NCI-H2081 (cell line): ENCODE measurements around the gene NR5A2.

Source experiments
- DNase-seq, 2 experiments: peaks; one replicate each; lab custom pipeline; 2025; lab: John Stamatoyannopoulos, UW

The NR5A2 gene

DNA sequence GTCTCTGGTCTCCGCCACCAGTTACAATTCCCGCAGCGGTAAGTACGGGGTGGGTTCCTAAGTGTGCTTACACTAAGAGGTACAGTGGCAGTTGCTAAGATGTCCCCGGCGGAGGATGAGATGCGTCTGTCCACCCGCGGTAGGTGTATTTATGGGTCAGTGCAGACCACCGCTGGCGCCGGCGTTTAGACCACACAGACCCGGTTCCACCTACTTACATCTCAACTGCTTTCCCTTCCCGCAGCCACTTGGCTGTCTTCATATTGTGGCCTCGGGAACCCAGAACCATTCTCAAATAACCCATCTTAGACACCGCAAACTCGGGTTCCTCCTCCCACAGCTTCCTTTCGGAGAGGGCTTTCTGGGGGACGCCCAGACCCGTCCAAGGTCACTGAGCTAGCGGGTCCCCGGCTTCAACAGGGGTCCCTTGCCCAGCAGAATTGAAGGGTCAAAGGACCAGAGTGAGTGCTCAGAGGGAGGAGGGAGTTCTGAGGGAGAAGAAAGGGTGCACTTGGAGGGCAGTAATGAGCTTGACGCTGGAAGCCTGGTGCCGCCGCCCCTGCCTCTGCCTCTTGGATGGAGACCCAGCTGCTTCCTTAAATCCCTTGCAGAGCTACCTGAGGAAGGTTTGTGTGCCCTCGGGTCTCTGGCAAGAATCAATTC, 8.6 kb downstream of the NR5A2 start:
- DNase-seq: no peak

DNA sequence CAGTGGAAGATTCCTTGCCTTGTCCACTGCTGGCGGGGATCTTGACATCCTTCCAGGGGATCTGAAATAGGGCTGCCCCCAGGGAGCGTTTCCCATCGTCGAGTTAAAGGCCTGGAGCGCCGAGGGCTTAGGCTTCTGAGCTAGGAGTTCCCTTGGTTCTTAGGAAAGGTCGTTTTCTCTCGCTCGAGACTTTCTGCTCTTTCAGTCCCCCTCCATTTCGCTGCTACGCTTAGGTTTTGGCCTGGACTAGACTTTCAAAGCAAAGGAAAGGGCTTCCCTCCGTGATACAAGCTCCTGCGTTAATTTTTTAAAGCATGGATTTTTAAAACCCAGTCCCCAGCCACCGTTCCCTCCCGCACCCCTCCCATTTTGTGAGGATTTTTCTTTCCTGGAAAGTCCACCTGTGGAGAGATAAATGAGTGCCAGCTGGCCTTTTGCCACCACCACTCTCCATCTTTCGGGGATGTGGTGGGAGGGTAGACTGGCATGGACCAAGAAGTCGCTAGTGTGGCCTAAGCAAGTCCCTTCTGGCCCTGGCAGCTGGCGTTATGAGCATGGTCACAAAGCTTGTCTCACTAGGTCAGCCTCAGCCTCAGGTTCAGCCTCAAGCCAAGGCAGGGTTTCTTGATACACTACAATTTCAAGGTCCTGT, 9.2 kb downstream of the NR5A2 start:
- no peak for DNase-seq

DNA sequence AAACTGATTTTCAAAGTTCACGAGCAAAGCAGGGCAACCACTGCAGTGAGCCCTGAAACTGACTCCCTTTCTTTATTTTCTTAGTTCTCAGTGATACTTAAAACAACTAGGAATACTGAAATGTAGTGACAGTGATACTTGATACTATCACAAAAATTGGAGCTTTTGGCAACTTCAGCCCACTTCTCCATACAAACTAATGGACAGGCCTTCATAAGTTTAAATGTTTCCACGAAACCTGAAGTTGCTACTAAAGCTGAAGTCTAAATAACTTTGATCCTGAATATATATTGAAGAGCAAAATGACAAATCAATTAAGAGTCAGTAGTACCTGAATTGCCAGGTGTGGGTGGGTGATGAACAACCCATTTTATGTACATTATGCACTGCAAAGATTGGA, 10.0 kb downstream of the NR5A2 start:
- DNase-seq: no peak

DNA sequence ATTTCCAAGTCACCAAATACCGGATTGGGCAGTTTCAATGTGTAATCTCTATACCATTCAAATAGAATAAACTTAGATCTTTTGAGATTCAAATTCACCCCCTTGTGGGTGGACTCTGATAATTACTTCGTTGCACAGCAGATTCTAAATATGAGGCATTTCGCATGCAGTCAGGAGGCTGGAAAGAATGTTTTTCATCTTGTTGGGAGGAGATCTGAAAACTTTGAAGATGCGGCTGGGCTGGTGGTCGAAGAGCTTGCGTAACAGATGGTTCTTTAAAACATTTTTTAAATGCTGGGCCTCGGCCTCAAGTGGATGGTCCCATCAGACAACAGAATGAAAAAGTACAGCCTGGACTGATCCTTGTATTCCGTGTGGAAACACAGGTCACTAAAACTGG, 10.4 kb downstream of the NR5A2 start:
- DNase-seq: no peak

DNA sequence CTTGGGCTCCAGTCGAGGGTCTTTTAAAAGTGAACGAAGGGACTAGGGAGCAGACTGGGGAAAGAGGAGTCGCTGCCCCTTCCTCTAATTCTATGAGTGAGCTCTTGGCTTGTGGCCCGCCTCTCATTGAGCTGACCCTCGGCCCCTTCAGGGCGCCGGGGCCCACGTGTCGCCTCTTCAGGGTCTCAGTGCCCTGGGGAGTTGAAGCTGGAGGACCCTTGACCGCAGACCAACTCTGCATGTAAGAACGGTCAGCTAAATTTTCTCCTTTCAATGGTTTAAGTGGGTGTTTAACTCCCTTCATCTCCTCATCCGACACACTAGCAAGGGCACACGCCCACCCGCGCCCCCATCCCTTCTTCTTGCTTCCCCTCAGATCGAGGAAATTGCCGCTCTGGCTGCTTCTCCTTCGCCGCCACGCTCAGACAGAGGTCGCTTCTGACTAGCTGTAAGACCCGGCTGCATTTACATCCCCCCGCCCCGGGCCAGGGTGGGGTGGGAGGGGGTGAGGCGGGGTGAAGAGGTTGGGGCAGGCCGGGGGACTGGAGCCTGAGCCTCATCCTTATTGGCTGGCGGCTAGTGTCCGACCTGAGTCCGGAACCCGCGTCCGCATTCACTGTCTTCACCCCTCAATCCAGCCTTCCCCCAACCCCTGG, 10.9 kb downstream of the NR5A2 start:
- no peak for DNase-seq

DNA sequence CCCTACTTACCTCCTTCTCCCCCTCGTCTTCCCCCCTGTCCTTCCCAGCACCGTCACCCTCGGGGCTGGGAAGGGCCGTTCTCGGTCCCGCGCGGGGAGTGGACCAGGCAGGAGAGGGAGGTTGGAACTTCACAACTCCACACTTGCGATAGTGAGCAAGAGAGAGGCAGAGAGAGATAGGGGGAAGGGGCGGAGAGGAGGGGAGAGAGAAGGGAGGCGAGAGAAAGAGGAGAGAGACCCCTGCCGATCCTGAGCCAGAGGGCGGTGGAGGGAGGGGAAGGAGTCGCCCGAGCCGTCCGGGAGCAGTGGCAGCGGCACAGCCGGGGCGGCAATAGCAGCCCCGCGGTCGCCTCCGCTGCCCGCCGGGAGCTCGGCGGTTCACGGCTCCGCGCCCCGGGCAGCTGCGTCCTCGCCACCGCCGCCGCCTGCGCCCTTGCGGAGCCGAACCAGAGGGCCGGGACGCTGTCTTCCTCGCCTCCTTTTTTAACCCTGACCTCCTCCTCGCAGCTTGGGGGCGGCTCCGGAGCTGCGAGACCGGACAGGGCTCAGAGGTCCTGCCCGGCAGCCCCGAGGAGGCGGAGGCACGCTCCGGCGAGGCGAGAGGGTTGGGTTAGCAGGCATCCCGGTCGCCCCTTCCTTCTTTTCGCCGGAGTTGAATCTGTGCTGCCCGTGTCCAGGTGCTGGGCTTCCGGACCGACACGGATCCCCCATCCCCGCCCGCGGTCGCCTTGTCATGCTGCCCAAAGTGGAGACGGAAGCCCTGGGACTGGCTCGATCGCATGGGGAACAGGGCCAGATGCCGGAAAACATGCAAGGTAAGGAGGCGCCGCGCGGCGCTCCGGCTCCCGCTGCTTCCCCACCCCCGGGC, 11.7 kb downstream of the NR5A2 start:
- peak; percentile 54 to 67 for DNase-seq

DNA sequence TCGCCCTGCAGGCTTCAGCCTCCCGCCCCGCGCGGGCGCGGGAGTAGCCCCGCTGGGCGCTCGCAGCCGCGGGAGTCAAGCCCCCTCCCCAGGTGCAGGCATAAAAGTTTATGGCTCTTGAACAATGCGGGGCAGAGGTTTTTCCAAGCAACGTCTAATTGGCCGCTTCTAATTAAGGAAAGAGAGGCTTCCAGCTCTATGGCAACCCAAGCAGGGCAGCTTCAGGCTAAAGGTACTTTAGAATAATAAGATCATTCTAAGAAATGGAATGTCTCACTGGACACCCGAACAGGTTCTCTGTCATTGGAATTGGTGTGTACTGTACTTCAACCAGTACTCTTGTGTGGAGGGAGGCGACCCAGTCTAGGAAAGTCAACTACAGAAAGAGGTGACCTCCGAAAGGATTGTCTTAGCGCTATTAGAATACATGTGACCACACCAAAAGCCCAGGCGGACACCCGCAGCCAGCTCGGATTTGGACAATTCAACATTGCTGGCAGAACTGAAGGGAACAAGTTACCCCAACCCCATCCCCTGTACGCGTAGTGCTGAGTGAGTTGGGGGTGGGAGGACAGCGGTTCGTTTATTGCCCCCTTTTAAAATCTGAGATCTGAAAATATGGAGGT, 12.5 kb downstream of the NR5A2 start:
- no peak for DNase-seq

DNA sequence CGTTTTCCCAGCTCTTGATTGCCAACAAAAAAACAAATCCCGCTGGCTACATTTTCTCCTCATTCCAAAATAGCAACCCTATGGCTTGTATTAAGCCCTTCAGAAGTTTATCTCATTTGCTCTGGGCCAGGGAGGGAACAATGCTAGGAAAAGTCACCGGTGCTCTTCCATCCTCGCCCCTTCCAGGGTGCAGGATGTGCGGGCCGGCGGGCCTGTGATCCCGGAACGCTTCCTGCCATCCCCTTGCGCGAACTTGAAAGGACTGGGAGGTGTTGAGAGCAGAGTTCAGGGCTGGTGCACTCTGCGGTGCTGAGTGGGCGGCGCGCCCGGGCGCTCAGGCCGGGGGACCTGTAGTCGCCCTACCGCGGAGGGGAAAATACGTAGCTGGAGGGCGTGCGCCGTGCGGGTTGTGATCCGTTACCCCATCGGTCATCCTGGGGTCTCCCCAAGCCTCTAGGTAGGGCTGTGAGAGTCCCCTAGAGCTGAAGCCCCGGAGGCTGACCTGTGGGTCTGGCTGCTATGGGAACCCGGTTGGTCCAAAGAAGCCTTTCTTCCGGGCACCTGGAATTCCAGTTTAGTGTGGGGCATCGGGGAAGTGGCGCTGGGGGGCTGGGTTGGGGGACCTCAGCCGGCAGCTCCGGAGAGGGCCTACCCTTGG, 13.1 kb downstream of the NR5A2 start:
- DNase-seq: no peak

DNA sequence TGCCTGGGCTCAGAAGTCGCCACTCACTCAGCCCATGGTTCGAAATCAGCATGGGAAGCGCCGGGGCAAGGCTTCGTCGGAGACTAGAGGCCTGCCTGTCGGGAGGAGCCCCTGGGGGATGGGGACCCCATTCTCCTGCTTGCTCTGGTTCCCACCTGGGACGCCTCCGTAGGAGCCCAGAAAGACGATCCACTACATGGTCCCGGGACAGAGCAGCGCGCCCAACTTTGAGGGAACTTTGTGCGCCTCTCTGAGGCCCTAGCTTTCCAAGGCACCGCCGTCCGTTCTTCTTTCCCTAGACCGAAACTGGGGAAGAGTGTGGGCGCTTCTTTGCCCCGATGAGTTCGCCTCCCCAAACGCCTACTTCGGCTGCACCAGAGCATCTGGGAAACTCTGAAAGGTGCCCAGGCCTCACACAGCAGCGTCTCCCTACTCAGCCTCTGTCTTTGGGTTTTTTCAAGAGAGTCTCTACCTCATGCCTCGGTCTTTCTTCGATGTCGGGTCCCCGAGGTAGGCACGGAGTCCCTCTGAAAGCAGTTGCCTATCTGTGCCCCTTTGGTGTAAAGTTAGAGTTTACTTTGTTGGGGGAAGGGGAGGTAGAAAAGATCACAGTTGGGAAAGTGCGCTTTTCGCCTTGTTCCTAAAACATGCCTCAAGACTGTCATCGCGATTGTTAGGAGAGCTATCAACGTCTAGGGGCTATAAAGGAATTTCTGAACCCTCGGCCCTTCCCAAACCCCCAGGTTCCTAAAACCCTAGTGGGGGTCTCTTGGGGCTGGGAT, 14.0 kb downstream of the NR5A2 start:
- no peak for DNase-seq

DNA sequence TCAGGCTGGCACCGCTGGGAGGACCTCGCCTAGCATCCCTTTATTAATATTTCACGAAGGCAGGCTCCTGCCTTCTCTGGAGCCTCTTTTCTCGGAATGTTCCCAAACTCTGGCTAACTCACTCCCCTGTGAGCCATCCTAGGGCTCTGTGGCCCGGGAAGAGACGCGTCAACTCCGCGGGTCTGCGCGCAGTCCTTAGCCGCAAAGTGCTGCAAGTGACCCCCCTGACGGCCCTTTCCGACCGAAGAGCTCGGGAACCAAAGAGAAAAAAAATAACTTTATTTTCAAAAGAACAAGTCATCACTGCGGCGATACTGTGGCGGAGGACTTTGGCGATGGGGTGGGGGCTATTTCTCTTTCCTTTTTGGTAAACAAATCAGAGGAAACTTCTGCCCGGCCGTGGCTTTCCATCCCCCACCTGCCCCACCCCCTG, 14.6 kb downstream of the NR5A2 start:
- DNase-seq: no peak

DNA sequence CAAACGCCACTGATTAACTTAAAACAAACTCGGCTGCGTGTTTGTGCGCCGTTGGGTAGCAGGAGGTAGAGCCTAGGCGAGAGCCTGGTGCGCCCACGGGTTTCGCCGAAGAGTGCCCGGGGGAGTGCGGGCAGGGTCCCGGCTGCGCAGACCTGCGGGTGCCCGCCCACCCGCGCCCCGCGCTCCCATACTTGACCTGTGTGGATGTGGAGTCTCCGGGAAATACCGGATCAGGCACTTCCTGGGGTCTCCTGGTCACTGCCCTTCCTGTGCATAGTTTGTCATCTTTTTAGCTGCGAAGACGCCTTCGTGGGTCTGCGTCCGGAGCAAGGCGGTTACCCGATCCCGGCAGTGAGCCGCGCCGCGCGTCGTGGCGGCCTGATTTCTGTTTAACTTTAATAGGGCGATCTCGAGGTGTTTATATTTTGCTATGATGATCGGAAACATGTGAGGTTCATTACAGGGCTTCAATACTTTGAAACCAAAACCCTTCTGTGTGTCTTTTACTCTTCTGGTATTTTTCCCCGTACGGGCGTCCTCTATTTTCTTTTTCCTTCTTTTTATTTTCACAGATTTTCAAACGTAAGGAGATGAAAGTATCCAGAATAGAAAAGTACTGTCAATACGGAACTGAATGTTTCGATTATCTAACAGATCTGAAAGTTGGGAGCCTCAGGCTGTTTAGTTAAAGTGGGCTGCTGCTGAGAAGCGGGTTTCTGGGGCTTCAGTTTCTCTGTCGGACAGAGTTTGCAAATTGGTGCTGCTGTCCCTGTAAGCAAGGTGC, 15.2 kb downstream of the NR5A2 start:
- DNase-seq: no peak

DNA sequence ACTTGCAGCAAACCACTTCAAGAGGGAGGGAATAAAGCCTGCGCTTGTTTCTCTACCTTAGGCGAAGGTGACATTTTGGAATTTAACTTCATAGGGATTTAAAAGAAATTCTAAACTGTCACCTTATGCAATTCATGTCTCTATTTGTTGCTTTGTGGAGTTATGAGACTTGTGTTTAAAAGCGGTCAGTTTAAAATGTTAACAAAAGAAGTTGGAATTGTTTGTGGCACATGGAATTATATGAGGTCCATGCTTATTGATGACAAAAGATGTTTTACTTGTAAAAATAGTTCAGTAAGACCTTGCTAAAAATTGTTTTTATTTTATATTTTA, 15.8 kb downstream of the NR5A2 start:
- no peak for DNase-seq

DNA sequence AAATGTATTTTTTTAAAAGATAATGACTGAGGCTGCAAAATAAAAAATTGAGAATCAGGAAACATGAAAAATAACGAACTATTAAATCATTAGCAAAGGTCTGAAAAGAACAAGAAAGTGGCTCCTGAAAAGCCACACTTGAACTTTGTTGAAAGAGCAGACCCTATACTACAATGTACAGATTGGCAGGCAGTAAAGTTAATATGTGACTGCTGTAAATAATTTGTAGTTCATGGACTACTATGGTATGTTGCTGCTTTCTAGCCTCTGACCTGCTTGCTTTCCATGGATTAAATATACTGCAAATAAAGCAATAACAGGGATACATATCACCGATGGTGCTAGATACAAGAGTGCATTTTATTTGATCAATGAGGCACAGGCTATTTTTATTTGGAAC, 18.6 kb downstream of the NR5A2 start:
- DNase-seq: no peak

DNA sequence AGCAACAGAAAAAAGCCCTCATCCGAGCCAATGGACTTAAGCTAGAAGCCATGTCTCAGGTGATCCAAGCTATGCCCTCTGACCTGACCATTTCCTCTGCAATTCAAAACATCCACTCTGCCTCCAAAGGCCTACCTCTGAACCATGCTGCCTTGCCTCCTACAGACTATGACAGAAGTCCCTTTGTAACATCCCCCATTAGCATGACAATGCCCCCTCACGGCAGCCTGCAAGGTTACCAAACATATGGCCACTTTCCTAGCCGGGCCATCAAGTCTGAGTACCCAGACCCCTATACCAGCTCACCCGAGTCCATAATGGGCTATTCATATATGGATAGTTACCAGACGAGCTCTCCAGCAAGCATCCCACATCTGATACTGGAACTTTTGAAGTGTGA, 20.7 kb downstream of the NR5A2 start:
- DNase-seq: no peak

DNA sequence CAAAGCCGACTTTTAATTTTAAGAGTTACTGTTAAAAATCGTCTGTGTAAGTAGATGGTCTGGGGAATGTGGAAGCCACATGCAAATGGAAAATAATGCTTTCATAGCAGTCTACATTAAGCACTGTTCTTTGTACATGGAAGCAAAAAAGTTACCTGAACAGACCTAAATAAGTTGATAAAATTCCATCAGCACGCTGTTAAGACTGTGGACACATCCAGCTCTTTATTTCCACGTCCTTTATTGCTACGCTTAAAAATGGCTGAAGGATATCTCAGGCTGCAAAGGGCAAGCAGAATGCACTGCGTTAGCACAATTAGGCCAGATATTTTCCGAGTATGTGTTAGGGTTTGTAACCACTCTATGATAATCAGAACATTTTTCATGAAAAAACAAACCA, 22.3 kb downstream of the NR5A2 start:
- DNase-seq: no peak

DNA sequence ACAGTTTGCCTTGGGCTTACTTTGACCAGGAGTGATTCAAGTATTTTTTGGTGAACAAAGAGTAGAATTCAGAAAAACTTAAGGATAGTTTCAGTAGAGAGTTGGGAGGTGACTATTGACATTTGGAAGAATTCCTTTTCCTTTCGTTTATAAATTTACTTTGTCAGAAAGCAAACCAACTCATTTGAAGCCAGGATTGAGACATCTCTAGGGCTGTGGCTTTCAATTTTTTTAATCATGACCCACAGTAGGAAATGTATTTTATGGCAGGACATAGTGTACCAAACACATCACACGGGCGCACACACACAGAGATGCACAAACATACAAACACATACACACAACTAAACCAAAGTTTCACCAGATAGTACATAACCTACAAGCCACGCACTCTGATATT, 24.1 kb downstream of the NR5A2 start:
- no peak for DNase-seq

DNA sequence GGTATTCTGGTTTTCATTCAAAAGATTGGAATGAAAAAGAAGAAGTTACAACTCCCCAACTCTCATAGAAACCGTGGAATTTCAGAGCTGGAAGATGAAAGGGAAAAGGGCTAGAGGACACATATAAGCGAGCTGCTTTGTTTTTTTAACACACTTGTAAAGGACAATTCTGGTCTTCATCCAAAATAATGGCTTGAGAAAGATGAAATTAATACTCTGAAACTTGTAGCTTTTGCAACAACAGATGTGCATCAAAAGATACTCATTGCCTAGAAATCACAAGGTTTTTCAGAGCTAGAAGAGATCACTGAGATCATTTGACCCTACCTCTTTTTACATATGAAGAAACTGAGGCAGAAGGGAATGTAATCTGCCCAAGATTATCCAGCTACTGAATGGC, 25.6 kb downstream of the NR5A2 start:
- DNase-seq: no peak

DNA sequence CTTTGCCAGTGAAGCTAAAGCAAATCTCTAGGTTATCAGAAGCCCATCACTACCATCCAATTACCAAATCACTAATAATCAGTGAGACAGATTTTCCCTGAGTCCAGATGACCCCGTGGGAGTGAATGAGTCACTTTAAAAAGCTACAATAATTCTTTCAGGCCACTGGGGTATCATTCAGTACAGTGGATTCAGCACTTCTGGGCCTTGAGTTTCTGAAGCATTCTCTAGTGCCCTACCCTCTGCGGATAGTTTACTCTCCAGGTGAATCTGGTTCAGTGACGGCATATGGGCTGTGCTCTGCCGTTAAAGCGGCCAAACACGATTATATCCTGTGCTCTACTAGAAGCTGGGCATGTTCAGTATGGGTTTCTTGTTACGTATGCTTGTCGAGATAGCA, 26.1 kb downstream of the NR5A2 start:
- no peak for DNase-seq

DNA sequence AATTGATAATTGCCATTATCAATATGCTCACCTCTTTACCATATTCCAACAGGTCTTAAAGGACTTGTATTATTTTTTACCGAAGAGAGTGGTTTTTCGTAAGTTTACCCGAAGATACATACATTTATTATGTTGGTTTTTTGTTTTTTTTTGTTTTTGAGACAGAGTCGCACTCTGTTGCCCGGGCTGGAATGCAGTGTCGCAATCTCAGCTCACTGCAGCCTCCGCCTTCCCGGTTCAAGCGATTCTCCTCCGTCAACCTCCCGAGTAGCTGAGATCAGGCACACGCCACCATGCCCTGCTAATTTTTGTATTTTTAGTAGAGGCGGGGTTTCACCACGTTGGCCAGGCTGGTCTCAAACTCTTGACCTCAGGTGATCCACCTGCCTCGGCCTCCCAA, 30.8 kb downstream of the NR5A2 start:
- no peak for DNase-seq

DNA sequence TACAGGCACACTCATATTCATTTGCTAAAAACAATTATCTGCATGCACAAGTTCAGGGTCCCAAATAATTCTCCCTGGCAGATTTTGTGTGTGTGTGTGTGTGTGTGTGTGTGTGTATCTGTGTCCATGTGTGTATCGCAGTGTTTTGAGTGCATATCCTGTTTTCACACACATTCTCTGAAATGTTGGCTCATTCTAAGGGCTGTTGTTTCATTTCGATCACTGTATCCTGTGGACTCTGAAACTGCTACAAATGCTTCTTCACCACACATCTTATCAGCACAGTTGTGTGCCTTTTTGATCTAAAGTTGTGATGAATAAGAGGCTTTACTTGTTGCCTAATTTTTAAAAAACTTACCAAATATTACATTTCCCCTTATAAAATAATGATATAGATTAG, 34.6 kb downstream of the NR5A2 start:
- no peak for DNase-seq
